Measurements from ENCODE around the gene LLPH.

Gene LLPH

DNA sequence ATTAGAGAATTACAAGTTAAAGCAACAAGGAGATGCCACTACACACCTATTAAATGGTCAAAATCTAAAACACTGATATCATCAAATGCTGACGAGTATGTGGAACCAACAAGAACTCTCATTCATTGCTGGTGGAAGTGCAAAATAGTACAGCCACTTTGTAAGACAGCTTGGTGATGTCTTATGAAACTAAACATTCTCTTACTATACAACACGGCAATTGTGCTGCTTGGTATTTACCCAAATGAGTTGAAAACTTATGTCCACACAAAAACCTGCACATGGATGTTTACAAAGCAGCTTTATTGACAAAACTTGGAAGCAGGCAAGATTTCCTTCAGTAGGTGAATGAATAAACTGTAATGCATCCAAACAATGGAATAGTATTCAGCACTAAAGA lies 36.0 kb upstream of the LLPH start:
- H3K4me3 ChIP-seq (ENCODE audit: low read depth, low read length): no peak overlapping the region
- DNase-seq (ENCODE audit: low read depth, low spot score): no peak
- TF ChIP-seq CTCF (IDR thresholded peaks at IDR 0.05; ENCODE audit: low read depth, low read length): no peak
- in situ Hi-C loops (cut with HindIII; ENCODE audit: low sequenced_read_pairs): no loop called here

- in situ Hi-C loops (cut with HindIII; ENCODE audit: low sequenced_read_pairs): no loop called here
- no peak for TF ChIP-seq CTCF (IDR thresholded peaks at IDR 0.05; ENCODE audit: low read depth, low read length)
Measured at GRCh38 chr12:66165141-66165540, 34.6 kb upstream of the LLPH start.

GRCh38 chr12:66164349-66164821 lies 33.8 kb upstream of the LLPH start:
- peak; percentile 34 for DNase-seq (ENCODE audit: low read depth, low spot score)
- no peak for TF ChIP-seq CTCF (IDR thresholded peaks at IDR 0.05; ENCODE audit: low read depth, low read length)
- H3K4me3 ChIP-seq (ENCODE audit: low read depth, low read length): no peak overlapping the region
- in situ Hi-C loops (cut with HindIII; ENCODE audit: low sequenced_read_pairs): no loop called here

More at GRCh38 chr12:66165141-66165540, 34.6 kb upstream of the LLPH start:
- DNase-seq (ENCODE audit: low read depth, low spot score): no peak
- no peak overlapping the region for H3K4me3 ChIP-seq (ENCODE audit: low read depth, low read length)

GRCh38 chr12:66163289-66163688 lies 32.7 kb upstream of the LLPH start:
- no peak overlapping the region for H3K4me3 ChIP-seq (ENCODE audit: low read depth, low read length)
- TF ChIP-seq CTCF (IDR thresholded peaks at IDR 0.05; ENCODE audit: low read depth, low read length): no peak
- in situ Hi-C loops (cut with HindIII; ENCODE audit: low sequenced_read_pairs): no loop called here
- DNase-seq (ENCODE audit: low read depth, low spot score): no peak

- in situ Hi-C loops (cut with HindIII; ENCODE audit: low sequenced_read_pairs): no loop called here
- DNase-seq (ENCODE audit: low read depth, low spot score): no peak
Measured at GRCh38 chr12:66162701-66163100, 32.2 kb upstream of the LLPH start.

GRCh38 chr12:66160704-66161103 lies 30.2 kb upstream of the LLPH start:
- DNase-seq (ENCODE audit: low read depth, low spot score): no peak
- no peak overlapping the region for H3K4me3 ChIP-seq (ENCODE audit: low read depth, low read length)
- TF ChIP-seq CTCF (IDR thresholded peaks at IDR 0.05; ENCODE audit: low read depth, low read length): no peak
- in situ Hi-C loops (cut with HindIII; ENCODE audit: low sequenced_read_pairs): no loop called here

More at GRCh38 chr12:66162701-66163100, 32.2 kb upstream of the LLPH start:
- no peak overlapping the region for H3K4me3 ChIP-seq (ENCODE audit: low read depth, low read length)
- no peak for TF ChIP-seq CTCF (IDR thresholded peaks at IDR 0.05; ENCODE audit: low read depth, low read length)

DNA sequence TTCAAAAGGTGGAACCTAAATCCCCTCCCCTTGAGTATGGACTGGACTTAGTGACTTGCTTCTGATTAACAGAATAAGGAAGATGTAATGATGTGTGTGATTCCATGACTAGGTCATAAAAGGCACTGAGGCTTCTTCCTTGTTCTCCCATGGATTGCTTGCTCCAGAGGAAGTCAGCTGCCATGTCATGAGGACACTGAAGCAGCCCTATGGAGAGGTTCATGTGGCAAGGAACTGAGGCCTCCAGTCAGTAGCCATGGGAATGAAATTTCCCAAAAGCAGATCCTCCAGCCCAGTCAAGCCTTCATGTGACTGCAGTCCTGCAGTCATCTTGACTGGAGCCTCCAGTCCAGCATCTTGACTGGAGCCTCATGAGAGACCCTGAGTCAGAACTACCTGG lies 28.6 kb upstream of the LLPH start:
- no peak overlapping the region for H3K4me3 ChIP-seq (ENCODE audit: low read depth, low read length)
- no peak for DNase-seq (ENCODE audit: low read depth, low spot score)
- no peak for TF ChIP-seq CTCF (IDR thresholded peaks at IDR 0.05; ENCODE audit: low read depth, low read length)
- in situ Hi-C loops (cut with HindIII; ENCODE audit: low sequenced_read_pairs): no loop called here
